IPS DF 19.7 (cell line): ENCODE data around the gene PDE6A.
"Not testable (repeated sequence)": the region's sequence is repeated elsewhere in the genome, so short reads cannot be mapped to it uniquely, and the experiment has no call there.

ENCODE experiments used
- DNase-seq: peaks from one replicate; pipeline ENCODE4 v3.0.0-alpha.2; 2013; ENCODE audit warnings: low read depth, low spot score

Gene PDE6A

DNA sequence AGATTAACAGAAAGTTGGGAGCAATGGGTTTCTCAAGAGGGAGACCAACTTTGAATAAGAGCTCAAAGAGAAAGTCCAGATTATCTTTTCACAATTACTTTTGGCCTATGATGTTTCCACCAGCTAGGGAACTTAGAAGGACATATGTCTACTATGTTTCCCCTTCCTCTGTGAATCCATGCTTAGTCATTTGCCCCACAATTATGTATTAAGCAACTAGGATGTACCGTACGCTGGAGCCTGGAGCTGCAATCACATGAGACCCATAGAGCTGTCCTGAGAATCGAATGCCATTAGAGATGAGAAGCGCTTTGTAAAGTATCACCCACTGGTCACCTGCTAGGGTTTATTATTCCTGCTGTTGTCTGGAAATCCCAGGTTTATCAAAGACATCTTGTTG lies 78.8 kb downstream of the PDE6A start:
- no peak for DNase-seq

DNA sequence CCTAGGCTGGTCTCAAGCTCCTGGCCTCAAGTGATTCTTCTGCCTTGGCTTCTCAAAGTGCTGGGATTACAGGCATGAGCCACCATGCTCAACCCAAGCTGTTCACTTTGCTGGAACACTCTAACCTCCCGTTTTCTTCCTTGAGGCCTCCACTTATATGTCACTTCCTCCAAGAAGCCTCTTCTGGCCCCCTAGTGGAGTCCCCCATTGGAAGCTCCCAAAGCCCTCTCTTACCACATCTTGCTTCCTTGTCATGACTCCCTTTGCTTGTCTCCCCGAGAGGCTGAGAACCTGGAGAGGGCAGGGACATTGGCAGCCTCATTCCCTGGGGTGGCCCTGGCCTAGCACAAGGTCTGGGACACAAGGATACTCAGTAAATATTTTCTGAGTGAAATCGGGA lies 80.8 kb downstream of the PDE6A start:
- no peak for DNase-seq

DNA sequence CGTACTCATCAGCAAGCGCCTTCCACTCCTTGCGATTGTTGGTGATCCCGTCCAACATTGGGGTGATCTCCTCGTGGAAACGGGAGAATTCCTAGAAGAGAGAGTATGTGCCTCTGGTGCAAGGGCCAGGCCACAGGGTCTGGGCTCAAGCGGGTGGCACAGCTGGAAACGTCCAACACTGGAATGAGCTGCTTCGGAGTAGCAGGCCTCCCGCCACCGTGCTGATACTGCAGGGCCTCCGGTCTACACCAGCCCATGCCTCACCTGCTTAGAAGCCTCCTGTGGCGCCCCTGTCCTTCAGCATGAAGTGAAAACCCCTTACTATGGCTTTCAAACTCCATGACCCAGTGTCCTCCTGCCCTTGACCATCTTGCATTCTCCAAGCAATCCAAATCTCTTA lies 81.4 kb downstream of the PDE6A start:
- DNase-seq: no peak

DNA sequence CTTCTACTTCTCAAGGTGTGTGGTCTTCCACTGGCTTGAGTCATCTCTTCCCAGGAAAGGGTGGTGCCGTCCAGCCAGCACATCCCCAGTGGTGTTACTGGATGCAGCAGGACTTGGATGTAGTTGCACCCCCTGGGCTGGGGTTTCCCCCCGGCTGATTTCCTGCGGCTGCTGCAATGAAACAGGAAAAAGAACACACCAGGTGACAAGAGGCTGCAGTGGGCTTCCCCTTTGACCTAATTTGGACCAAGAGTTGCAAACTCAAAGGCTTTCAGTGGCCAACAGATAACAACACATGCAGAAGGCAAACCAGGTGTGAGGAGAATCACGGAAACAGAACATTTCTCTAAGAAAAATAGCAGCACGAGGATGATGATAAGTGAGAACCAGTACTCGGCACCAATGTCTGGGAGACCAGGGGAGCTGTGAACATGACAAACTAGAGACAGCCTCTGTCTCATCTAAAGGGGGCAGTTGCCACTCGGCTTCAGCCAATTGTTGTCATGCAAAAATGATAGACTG lies 83.7 kb downstream of the PDE6A start:
- DNase-seq: no peak

DNA sequence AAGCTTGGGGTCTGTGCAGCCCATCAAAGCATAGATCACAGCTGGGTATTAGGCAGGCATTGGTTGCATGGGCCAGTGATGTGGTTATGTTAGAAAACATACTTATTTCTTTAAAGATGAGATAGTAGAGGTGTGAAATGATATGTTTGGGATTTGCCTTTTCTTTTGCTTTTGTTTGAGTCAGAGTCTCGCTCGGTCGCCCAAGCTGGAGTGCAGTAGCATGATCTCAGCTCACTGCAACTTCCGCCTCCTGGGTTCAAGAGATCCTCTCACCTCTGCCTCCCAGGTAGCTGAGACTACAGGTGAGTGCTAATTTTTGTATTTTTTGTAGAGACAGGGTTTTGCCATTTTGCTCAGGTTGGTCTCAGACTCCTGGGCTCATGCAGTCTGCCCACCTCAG lies 84.8 kb downstream of the PDE6A start:
- DNase-seq: no peak

DNA sequence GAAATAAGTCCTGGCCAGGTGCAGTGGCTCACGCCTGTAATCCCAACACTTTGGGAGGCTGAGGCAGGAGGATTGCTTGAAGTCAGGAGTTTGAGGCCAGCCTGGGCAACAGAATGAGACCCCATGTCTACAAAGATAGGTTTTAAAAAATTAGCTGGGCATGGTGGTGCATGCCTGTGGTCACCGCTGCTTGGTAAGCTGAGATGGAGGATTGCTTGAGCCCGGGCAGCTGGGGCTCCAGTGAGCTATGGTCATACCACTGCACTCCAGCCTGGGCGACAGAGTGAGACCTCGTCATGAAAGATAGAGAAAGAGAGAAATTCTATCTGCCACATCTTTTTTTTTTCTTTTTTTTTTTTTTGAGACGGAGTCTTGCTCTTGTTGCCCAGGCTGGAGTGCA lies 86.1 kb downstream of the PDE6A start:
- DNase-seq: not testable (repeated sequence)

DNA sequence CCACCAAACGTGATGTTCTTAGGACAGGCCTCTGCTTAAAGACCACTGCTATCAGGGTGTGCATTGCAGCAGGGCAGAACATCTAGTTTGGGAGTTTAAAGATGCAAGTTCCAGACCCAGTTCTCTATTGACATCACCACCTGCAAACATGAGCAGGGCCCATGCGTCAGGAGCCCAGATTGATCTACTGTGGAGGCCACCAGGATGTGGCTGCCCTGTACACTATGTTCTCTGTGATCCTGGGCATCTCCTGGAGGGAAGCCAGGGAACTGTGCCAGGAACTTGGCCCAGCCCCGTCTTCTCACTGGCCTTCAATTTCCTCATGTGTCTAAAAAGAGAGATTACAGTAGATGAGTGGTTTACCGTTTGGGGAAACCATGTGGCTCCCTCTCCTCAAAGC lies 87.1 kb downstream of the PDE6A start:
- DNase-seq: no peak

DNA sequence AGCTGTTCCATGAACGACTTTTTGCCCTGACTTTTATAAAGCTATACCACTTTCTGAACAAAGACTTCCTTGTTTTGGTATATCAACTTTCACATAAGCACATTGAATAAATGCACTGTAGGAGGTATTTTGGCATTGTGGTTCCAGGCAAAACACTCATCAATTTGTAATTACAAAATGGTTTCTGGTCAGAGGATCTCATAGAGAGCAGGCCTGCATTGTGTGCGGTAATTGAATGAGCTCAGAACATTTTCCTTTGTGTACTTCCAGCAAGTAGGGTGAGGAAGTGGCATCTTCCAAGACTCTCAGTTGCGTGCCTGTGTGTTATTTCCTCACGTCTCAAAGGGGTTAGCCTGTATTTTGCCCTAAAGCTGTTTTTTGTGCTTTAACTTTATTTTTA lies 89.2 kb downstream of the PDE6A start:
- no peak for DNase-seq

DNA sequence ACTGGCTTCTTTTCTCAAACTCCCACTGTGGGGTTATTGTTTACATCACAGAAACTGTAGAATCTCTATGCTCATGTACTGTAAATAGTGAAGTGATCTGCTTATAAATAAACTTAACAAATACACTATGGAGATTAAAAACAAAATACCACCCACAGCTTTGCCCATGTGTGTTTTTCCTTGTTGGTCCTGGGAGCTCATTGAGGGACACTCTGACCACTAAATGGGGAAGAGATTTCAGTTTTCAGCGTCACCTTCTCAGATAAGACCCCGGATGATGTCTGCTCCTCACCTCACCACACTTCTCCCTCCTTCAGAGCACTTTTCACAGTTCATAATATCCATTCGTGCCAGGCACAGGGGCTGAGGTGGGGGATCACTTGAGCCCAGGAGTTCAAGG lies 89.7 kb downstream of the PDE6A start:
- DNase-seq: no peak

DNA sequence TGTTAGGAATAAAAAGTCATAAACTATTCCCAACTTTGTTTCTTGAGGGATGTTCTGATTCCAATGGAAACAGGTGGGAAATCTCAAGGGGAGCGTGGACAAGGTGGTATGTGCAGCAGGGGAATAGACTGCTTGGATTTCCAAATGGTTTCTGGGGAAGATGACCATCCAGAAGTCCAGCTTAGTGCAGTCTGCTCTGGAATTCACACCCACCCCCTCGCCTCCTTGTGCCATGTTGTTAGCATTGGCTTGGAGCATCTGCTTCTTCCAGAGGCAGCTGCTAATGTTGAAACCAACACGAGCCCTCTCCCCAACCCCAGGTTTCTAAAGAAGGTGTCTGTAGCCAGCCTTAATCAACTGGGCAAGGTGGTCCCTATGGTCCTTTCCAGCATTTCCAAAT lies 90.9 kb downstream of the PDE6A start:
- DNase-seq: no peak

DNA sequence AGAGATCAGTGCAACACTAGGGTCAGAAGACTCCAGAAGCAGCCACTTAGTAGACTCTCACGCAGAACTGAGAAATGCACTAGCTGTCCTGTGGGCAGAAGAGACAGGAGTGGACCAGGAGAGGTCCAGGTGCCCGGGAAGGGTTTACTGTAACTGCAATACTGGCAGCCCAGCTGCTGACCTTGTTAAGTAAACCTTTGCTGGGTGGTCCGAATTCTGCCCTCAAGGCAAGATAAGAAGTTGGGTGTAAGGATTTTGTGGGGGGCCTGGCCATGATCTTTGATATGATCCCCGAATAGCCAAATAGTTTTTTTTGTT lies 91.3 kb downstream of the PDE6A start:
- DNase-seq: no peak

DNA sequence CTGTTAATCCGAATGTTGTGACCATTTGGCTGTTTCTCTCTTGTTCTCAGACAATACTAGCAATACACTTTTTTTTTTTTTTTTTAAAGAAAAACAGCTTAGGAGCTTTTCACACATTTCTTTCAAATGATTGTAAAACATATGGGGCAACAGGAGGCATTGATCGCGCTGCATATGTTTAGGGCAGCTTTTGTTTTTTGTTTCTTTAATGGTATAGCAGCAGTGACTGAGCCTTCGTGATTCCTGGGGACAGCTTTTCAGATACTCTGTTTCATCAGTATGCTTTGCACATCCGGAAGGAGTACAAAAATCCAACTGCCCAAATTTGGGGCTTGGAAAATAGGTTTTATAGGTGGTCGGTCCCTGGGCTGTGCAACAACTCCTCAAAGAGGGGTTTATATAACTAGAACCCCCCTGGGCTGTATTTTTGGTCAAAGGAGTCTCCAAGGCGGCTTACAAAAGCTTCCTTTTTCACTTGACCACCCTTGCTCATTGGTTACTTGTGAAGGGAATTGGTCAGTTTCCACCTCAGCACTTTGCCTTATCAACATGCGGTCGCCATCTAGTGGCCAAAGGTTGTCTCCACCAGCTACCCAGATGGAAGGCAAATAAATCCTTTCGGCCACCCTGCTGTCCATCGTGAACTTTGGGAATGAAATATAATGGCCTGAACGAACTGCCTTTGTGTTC lies 91.8 kb downstream of the PDE6A start:
- no peak for DNase-seq

DNA sequence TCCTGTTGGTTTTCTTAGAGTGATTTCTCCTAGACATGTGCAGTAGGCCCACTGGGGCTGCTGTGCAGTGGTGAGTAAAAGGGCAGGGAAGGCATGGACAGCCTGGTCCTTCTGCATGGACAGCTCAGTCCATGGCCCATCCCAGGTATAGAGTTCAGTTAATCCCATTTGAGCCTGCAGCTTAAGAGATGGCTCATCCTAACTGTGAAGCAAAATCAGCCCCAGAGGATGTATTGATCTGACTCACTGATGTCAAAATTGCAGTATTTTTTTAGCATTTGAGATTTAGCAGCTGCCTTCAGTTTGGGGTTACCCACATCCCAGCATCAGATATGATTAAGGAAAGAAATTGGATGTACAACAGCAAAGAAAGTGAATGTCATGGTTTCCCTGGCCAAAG lies 93.4 kb downstream of the PDE6A start:
- DNase-seq: no peak

DNA sequence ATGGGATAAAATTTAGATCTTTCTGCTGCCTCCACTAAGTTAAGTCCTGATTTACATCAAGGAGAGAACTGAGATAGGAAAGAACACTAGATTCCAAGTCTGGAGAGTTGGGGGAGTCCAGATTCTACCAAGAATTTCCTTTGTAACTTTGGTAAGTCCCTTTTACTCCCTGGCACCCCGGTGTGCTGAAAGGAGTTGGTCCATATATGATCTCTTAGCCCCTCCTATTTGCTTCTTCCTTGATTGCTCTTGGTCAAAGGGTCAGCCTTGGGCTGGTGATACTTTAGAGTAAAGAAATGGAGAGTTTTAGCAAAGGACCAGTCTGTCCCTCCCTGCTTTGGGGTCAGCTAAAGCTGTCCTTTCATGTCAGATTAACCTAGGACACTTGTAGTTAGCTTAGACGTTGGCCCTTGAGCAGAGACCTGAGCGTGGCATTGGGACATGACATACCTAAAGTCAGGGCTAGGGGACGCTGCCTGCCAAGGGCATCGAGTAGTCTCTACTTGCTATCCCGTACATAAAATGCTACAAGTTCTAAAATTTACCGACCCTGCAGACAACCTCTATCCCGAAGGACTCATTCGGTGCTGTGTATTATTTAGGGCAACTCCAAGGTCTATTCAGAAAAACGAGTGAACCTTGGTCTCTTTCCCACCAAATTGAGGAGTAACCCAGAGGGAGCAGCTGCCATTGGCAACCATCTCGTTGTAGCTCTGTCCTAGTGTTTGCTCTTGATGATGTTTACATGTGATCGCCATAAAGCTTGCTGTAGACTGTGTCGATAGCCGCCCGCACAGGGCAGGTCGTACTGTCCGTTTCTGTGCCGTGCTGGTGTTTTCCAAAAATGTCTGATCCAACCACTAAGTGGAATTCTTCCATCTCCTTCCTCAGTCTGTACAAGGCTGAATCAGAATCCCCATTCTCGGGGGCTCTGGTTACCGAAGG lies 94.4 kb downstream of the PDE6A start:
- no peak for DNase-seq

DNA sequence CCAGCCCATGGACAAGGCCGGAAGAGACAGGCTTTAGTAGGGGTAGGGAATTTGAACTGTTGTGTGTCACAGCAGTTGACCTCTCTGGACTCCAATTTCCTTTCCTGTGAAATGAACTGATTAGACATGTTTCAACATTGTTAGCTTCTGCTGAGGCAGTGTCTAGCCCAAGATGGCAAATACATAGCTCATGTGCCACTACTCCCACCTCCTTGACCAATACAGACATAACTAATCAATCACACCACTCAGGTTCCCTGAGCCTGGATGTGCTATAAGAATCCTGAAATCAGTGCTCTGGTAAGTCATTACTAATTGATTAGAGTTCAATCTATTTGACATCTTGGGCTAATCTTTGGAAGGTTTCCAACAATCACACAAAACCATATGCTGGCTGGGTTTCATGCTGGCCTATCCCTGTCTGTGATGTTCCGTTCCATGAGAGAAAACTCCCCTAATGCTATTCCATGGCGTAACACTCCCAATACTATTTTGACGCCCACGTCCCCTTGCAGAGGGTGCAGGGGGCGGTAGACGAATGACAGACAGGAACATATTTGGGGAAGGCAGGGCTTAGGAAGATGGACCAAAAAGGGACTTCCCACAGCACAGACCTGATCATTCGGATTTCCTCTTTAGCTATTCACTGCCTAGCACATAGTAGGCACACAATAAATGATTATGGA lies 95.2 kb downstream of the PDE6A start:
- no peak for DNase-seq

DNA sequence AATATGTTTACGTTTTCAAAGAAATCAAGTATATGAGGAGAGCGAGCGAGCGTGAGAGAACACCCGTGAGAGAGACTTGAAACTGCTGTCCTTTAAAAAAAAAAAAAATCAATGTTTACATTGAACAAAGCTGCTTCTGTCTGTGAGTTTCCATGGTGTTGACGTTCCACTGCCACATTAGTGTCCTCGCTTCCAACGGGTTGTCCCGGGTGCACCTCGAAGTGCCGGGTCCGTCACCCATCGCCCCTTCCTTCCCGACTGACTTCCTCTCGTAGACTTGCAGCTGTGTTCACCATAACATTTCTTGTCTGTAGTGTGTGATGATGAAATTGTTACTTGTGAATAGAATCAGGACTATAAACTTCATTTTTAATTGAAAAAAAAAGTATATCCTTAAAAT lies 97.0 kb downstream of the PDE6A start:
- DNase-seq: no peak

DNA sequence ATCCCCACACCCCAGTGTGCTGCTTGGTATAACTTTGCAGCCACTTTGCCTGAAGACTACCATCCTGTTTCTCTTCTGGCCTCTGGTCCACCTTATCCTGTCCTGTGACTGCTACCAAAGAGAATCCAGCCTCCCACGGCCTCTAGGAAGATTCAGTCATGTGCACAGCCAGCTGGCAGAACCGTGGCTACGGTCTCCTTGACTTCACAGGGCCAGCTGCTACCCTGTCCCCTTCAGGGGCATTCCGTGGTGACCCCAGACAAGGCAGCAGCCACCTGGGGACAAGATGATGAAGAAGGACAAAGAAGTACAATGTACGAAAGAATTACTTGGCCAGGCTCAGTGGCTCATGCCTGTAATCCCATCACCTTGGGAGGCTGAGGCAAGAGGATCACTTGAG lies 98.6 kb downstream of the PDE6A start:
- no peak for DNase-seq

DNA sequence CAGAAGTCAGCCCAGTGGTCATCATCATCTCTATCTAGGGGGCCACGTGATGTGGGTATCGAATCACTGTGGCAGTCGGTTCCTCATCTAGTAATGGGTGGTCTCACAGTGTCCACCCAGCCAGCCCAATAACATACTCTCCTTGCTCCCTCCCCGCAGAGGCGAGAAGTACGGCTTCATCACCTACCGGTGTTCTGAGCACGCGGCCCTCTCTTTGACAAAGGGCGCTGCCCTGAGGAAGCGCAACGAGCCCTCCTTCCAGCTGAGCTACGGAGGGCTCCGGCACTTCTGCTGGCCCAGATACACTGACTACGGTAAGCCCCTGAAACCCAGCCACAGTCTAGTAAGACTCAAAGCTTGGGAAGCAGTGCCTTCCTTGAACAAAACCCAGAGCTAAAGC lies 99.0 kb downstream of the PDE6A start:
- no peak for DNase-seq

DNA sequence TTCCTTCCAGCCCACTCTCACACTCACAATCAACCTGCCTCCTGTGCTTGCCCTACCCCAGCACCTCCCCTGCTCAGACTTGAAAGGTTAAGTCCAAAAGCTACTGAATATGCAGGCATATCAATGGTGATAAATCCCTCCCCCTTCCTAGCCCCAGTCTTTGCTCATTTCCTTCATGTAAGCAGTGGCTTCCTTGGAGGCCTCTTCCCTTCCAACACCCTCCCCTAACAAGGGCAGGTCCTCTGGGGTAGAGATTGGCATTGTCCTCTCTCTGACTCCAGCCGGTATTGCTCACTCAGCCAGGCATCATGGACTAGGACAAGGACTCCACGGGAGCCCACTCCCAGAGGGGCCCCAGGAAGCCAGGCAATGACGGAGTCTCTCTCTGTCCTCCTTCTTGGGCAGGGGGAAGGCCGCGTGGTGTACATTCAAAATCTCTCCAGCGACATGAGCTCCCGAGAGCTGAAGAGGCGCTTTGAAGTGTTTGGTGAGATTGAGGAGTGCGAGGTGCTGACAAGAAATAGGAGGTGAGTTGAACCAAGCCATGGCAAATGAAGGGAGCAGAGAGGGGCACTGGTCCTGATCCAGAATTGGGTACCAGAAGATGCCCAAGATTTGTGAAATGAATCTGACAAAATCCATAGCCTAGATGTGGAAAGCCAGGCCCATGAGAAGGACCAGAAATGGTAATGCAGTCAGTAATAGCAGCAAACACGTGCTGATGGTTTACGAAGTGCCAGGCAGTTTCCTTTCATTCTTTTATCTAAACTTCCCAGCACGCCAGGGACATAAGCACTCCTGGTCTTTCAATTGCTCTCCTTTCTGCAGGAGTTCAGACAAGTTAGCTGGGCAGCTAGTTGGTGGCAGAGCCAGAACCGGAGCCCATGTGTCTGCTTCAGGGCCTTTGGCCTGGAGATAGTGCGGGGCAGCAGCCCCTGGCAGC lies 102.5 kb downstream of the PDE6A start:
- no peak for DNase-seq

DNA sequence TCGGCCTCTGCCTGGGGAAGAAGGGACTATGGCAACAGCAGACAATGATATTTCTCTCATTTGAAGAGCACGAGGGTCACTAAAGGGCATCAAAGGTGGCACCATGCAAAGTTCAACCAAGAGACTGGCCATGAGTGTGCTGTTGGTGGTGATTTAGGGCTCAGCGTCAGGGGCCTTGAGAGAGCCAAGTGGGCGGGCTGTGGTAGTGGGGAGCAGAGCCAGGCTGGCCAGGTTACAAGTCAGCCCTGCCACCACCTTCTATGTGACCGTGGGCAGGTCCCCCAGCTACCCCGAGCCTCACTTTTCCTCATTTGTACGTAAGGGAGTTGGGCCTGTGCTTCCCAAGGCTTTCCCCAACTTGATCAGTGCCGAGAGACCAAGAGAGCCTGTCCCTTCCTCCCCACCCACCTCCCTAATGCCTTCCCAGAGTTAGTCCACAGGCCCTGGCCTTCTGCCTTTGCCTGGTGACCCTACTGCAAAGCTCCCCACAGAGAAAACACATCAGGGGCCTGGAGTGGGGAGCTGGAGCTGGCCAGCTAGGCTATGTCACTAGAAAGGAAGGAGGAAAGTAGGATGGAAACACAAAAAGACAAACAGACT lies 104.3 kb downstream of the PDE6A start:
- no peak for DNase-seq

DNA sequence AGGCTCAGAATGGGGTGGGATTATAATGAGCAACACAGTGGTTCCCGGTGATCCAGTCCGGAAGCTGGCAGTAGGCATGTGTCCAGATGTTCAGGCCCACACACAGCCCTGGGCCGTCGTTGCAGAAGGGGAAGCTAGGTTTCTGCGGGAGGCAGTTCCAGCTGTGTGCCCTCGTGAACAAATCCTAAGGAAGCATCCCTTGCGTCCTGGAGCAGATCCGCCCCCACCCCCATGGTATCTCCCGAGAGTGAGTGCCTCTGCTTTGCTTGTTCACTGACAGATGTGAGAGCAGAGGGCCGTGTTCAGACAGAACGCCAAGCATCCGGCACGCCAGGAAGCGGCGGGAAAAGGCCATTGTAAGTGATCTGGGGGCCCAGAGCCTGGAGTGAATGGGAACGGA lies 104.8 kb downstream of the PDE6A start:
- DNase-seq: no peak
